ENCODE data around the gene CRACR2B. TPM values are rescaled to one million over a fixed set of nuclear protein-coding genes. Genes with fewer than 3 reads are reported as not detected.
A peak's percentile ranks its signal among the peaks of the same experiment; 100 is the strongest.

Gene CRACR2B
- total RNA-seq, 1 experiment from 2014 or later, result 132 TPM

GRCh38 chr11:827146-827896 is 398 bp upstream of the CRACR2B start:
- in situ Hi-C loops (cut with HindIII; ENCODE audit: low pct_unique_long_range_greater_than_20kb, low sequenced_read_pairs), result no loop called here
- POLR2A ChIA-PET, result interaction anchor here (0.8 to 1.9 kb wide), 2 partner anchors 8 to 10 kb away, joined by 5 to 11 read pairs; partner anchors contain the start of gene PNPLA2
- peak overlapping the region; percentile 44 to 55 for H3K4me3 ChIP-seq (ENCODE audit: low read depth in 2 of 2, low read length in 2 of 2)
- BruUV-seq (replicated peaks), result no TSS peak
- no peak for TF ChIP-seq REST (IDR thresholded peaks at IDR 0.05; ENCODE audit: insufficient read depth in 1 of 2, low read depth in 2 of 2, low read length in 1 of 2)
- TF ChIP-seq POLR2AphosphoS5 (IDR thresholded peaks at IDR 0.05; ENCODE audit: low read depth, low read length), result peak; percentile 51; the same call in 1 of the 2 replicates
- TF ChIP-seq SIN3A (IDR thresholded peaks at IDR 0.05; ENCODE audit: borderline replicate concordance, insufficient read depth, low read depth, low read length), result 0 out of 2 replicates have a peak, but pooled peaks have one; percentile 37
- no peak for TF ChIP-seq TCF7L2 (IDR thresholded peaks at IDR 0.05; ENCODE audit: low read depth, low read length)
- no peak for TF ChIP-seq CTCF (IDR thresholded peaks at IDR 0.05)
- no peaks in the 10 kb centered on the region for H3K27me3 ChIP-seq (ENCODE audit: control insufficient read depth, insufficient read depth, low read length)
- CTCF ChIA-PET, result interaction anchor here (1.2 kb wide), 1 partner anchor 16 kb away, joined by 6 read pairs; no protein-coding TSS in a partner anchor
- 0 out of 2 replicates have a peak, but pooled peaks cover 2% of the 10 kb centered on the region for H3K36me3 ChIP-seq (ENCODE audit: control insufficient read depth, insufficient read depth, low read length)
- intact Hi-C loops (cut with micrococcal nuclease; ENCODE audit: unreplicated experiment), result no loop called here
- peak overlapping the region; percentile 92 for H3K27ac ChIP-seq (ENCODE audit: low read length)
- peaks cover 60% of the 10 kb centered on the region for H3K4me1 ChIP-seq (ENCODE audit: control insufficient read depth, insufficient read depth, low read length)
- peak; percentile 5; the same call in 1 of the 2 replicates for ATAC-seq
- no peaks in the 10 kb centered on the region for H3K9me3 ChIP-seq (ENCODE audit: control insufficient read depth, insufficient read depth, low read depth, low read length)
- no peak for DNase-seq (ENCODE audit: low read depth, low spot score)

GRCh38 chr11:828506-829175 is 922 bp downstream of the CRACR2B start:
- Histone ChIP-seq H3K9me3 (ENCODE audit: control insufficient read depth, insufficient read depth, low read depth, low read length) (no peaks in the 10 kb centered on the region), H3K36me3 (ENCODE audit: control insufficient read depth, insufficient read depth, low read length) (0 out of 2 replicates have a peak, but pooled peaks cover 2% of the 10 kb centered on the region), H3K27me3 (ENCODE audit: control insufficient read depth, insufficient read depth, low read length) (no peaks in the 10 kb centered on the region), H3K27ac (ENCODE audit: low read length) (peak overlapping the region; percentile 92), H3K4me1 (ENCODE audit: control insufficient read depth, insufficient read depth, low read length) (peaks cover 57% of the 10 kb centered on the region), H3K4me3 (ENCODE audit: low read depth in 2 of 2, low read length in 2 of 2) (peak overlapping the region; percentile 78 to 82)
- in situ Hi-C loops (cut with HindIII; ENCODE audit: low pct_unique_long_range_greater_than_20kb, low sequenced_read_pairs) (no loop called here), intact Hi-C loops (cut with micrococcal nuclease; ENCODE audit: unreplicated experiment) (no loop called here)
- no TSS peak for BruUV-seq (replicated peaks)
- CTCF ChIA-PET, result interaction anchor here (1.2 kb wide), 1 partner anchor 18 kb away, joined by 6 read pairs; no protein-coding TSS in a partner anchor
- DNase-seq (ENCODE audit: low read depth, low spot score) (no peak), ATAC-seq (peak; percentile 1; the same call in 1 of the 2 replicates)
- TF ChIP-seq CTCF (IDR thresholded peaks at IDR 0.05) (no peak), REST (IDR thresholded peaks at IDR 0.05; ENCODE audit: insufficient read depth in 1 of 2, low read depth in 2 of 2, low read length in 1 of 2) (no peak), TCF7L2 (IDR thresholded peaks at IDR 0.05; ENCODE audit: low read depth, low read length) (no peak), SIN3A (IDR thresholded peaks at IDR 0.05; ENCODE audit: borderline replicate concordance, insufficient read depth, low read depth, low read length) (no peak), POLR2AphosphoS5 (IDR thresholded peaks at IDR 0.05; ENCODE audit: low read depth, low read length) (no peak)
- POLR2A ChIA-PET, result interaction anchor here (0.5 to 1.9 kb wide), 3 partner anchors 9 to 70 kb away, joined by 3 to 11 read pairs (median 3); partner anchors contain the start of gene PNPLA2

Data from Panc1 (cell line).